ENCODE data around the gene C15orf62.

C15orf62 gene

GRCh38 chr15:40766194-40766815, 3.5 kb upstream of the C15orf62 start:
- Histone ChIP-seq H3K36me3 (ENCODE audit: insufficient read depth, low read length) (no peaks in the 10 kb centered on the region), H3K9ac (ENCODE audit: low read depth, low read length) (no peak overlapping the region), H3K4me1 (ENCODE audit: insufficient read depth, low read length) (peaks cover 43% of the 10 kb centered on the region), H3K9me3 (ENCODE audit: control insufficient read depth, insufficient read depth, low read length) (no peaks in the 10 kb centered on the region)

GRCh38 chr15:40766906-40767837, 2.6 kb upstream of the C15orf62 start:
- Histone ChIP-seq H3K9me3 (ENCODE audit: control insufficient read depth, insufficient read depth, low read length) (no peaks in the 10 kb centered on the region), H3K4me1 (ENCODE audit: insufficient read depth, low read length) (peaks cover 43% of the 10 kb centered on the region), H3K36me3 (ENCODE audit: insufficient read depth, low read length) (no peaks in the 10 kb centered on the region), H3K9ac (ENCODE audit: low read depth, low read length) (no peak overlapping the region)

- Histone ChIP-seq H3K9ac (ENCODE audit: low read depth, low read length) (no peak overlapping the region), H3K9me3 (ENCODE audit: control insufficient read depth, insufficient read depth, low read length) (no peaks in the 10 kb centered on the region), H3K4me1 (ENCODE audit: insufficient read depth, low read length) (peaks cover 43% of the 10 kb centered on the region), H3K36me3 (ENCODE audit: insufficient read depth, low read length) (no peaks in the 10 kb centered on the region)
Measured at GRCh38 chr15:40767838-40768500, 1.8 kb upstream of the C15orf62 start.

DNA sequence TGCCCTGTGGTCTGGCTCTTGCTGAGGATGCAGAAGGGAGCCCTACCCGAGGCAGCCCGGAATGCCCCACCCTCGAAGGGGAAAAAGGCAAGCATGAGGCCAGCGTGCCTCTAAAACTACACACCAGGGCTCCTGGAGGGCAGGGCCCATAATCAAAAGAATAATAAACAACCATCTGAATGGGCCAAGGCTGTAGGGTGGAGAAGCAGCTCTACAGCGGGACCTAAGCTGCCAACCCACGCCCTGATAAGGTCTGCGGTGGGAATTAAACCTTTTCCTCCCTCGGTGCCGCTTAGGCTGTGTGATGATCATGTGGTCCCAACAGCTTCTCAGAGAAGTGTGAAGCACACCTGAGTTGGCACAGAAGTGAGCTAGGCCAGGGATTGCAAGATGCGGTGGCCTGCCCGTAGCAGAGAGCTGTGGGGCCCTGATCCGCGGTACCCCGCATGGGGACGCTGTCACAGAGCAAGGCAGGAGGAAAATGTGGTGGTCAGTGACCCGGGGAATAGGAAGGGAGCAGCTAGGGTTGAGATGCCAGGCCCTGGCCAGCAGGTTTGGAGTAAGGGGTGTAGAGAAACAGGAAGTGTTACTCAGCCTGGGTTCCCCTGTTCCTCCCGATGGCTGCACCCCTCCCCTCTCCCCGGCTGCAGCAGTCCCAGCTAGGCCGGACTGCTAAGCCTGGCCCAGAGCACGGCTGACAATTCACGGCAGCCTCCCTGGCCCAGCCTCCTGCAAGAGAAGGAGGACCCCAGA, 1.1 kb upstream of the C15orf62 start:
- Histone ChIP-seq H3K9ac (ENCODE audit: low read depth, low read length) (no peak overlapping the region), H3K4me1 (ENCODE audit: insufficient read depth, low read length) (peaks cover 43% of the 10 kb centered on the region), H3K36me3 (ENCODE audit: insufficient read depth, low read length) (no peaks in the 10 kb centered on the region), H3K9me3 (ENCODE audit: control insufficient read depth, insufficient read depth, low read length) (no peaks in the 10 kb centered on the region)

DNA sequence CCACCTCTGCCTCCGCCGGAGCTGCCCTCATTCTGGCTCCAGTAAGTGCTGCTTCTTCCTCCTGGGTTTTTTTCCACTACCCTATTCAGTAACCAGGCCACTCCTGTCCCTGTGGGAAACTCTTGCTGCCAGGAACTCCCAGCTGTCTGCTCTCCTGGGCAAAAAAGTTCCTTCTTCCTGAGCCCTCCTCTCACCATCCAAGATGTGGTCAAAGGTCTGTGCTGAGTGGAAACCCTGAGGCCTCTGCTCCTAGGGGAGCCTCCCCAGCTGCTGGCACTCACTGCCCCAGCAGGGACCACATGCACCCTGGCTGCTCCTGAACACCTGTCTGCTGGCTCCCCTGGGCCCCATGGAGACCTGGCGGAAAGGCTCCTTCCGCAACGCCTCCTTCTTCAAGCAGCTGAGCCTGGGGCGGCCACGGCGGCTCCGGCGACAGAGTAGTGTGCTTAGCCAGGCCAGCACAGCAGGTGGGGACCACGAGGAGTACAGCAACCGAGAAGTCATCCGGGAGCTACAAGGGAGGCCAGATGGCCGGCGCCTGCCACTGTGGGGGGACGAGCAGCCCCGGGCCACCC, 454 bp downstream of the C15orf62 start:
- no peaks in the 10 kb centered on the region for H3K36me3 ChIP-seq (ENCODE audit: insufficient read depth, low read length)

DNA sequence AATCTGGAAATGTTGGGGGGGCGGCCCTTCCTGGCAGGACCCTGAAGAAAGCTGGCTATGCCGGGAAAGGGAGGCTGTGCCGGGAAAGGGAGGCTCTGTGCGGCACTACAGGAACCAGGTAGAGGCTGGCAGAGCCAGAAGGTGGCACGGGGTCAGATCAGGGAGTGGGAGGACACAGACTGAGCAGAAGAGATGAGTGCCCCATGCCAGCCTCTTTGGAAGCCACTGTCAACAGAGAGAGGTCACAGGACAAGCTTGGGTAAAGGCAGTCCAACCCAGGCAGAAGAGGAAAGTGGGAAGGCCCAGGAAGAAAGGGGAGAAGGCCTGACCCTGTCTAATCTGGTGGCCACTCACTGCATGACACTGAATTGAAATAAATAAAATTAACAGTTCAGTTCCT, 1.5 kb downstream of the C15orf62 start:
- Histone ChIP-seq H3K9ac (ENCODE audit: low read depth, low read length) (no peak overlapping the region), H3K4me1 (ENCODE audit: insufficient read depth, low read length) (peaks cover 29% of the 10 kb centered on the region), H3K36me3 (ENCODE audit: insufficient read depth, low read length) (no peaks in the 10 kb centered on the region)

More for the DNA sequence above, 454 bp downstream of the C15orf62 start:
- no peaks in the 10 kb centered on the region for H3K9me3 ChIP-seq (ENCODE audit: control insufficient read depth, insufficient read depth, low read length)
- peaks cover 37% of the 10 kb centered on the region for H3K4me1 ChIP-seq (ENCODE audit: insufficient read depth, low read length)
- no peak overlapping the region for H3K9ac ChIP-seq (ENCODE audit: low read depth, low read length)

DNA sequence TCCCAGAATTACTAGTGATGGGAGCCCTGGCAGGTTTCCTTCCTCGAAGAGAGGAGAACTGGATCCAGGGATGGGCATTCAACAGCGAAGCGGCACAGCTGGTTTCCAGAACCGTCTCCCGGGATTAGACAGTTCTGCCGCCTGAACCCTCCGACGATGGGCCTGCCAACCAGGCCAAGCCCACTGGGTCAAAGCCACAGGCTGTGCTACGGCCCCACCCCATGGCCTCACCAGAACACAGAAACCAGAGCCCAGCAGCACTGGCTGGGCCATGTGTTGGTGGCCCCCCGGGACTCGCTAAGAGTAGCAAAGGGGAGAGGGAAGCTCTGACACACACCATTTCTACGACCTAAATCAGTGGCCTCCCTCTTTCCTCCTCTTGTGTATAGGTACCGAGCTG, 2.2 kb downstream of the C15orf62 start:
- no peaks in the 10 kb centered on the region for H3K36me3 ChIP-seq (ENCODE audit: insufficient read depth, low read length)
- H3K4me1 ChIP-seq (ENCODE audit: insufficient read depth, low read length): peaks cover 22% of the 10 kb centered on the region; the same call in 1 of the 2 replicates
- no peaks in the 10 kb centered on the region for H3K9me3 ChIP-seq (ENCODE audit: control insufficient read depth, insufficient read depth, low read length)
- H3K9ac ChIP-seq (ENCODE audit: low read depth, low read length): no peak overlapping the region

More for the DNA sequence above, 1.5 kb downstream of the C15orf62 start:
- no peaks in the 10 kb centered on the region for H3K9me3 ChIP-seq (ENCODE audit: control insufficient read depth, insufficient read depth, low read length)

- Histone ChIP-seq H3K4me1 (ENCODE audit: insufficient read depth, low read length) (peaks cover 11% of the 10 kb centered on the region; the same call in 1 of the 2 replicates), H3K9ac (ENCODE audit: low read depth, low read length) (no peak overlapping the region), H3K36me3 (ENCODE audit: insufficient read depth, low read length) (peaks cover 2% of the 10 kb centered on the region; the same call in 1 of the 2 replicates), H3K9me3 (ENCODE audit: control insufficient read depth, insufficient read depth, low read length) (no peaks in the 10 kb centered on the region)
Measured at GRCh38 chr15:40773496-40773895, 3.7 kb downstream of the C15orf62 start.

GRCh38 chr15:40773902-40774301, 4.1 kb downstream of the C15orf62 start:
- Histone ChIP-seq H3K36me3 (ENCODE audit: insufficient read depth, low read length) (peaks cover 4% of the 10 kb centered on the region; the same call in 1 of the 2 replicates), H3K9me3 (ENCODE audit: control insufficient read depth, insufficient read depth, low read length) (no peaks in the 10 kb centered on the region), H3K4me1 (ENCODE audit: insufficient read depth, low read length) (peaks cover 11% of the 10 kb centered on the region; the same call in 1 of the 2 replicates), H3K9ac (ENCODE audit: low read depth, low read length) (no peak overlapping the region)

GRCh38 chr15:40775007-40775406, 5.2 kb downstream of the C15orf62 start:
- peaks cover 4% of the 10 kb centered on the region; the same call in 1 of the 2 replicates for H3K4me1 ChIP-seq (ENCODE audit: insufficient read depth, low read length)
- H3K9ac ChIP-seq (ENCODE audit: low read depth, low read length): no peak overlapping the region
- peaks cover 4% of the 10 kb centered on the region; the same call in 1 of the 2 replicates for H3K36me3 ChIP-seq (ENCODE audit: insufficient read depth, low read length)
- H3K9me3 ChIP-seq (ENCODE audit: control insufficient read depth, insufficient read depth, low read length): no peaks in the 10 kb centered on the region

DNA sequence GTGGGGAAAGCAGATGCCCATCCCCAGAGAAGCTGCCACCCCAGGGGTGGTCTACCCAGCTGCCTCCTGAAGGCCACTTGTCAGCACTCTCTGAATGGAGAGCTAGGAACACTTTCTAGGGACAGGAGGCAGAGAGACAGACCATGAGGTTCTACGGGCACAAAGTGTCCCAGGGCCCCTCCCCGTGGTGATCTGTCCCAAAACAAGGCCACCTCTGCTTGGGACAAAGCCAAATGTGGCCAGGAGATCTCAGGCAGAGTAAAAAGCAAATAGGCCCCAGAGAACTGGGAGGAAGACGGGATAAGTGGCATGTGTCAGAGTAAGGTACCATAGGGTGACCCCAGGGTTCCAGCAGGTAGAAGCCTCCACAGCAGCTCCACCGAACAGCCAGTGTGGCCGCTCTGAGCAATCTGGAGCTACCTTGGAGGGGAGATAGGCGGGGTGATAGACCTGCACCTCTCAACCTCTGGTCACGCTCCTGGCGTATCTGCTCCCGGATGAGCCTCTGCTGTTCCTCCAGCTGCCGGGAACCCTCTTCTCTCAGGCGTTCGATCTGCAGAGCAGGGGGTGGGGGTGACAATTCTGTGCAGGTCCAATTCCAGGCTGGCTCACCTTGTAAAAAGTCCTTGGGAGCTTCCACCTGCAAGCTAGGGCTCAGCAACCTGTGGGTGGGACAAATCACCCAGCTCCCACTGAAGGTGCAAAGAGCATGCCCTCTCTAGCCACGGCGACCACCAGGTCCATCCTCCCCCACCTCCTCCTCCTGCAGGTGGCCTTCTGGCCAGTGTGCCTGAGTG, 6.2 kb downstream of the C15orf62 start:
- Histone ChIP-seq H3K36me3 (ENCODE audit: insufficient read depth, low read length) (peaks cover 4% of the 10 kb centered on the region; the same call in 1 of the 2 replicates), H3K4me1 (ENCODE audit: insufficient read depth, low read length) (no peaks in the 10 kb centered on the region), H3K9ac (ENCODE audit: low read depth, low read length) (no peak overlapping the region), H3K9me3 (ENCODE audit: control insufficient read depth, insufficient read depth, low read length) (no peaks in the 10 kb centered on the region)

DNA sequence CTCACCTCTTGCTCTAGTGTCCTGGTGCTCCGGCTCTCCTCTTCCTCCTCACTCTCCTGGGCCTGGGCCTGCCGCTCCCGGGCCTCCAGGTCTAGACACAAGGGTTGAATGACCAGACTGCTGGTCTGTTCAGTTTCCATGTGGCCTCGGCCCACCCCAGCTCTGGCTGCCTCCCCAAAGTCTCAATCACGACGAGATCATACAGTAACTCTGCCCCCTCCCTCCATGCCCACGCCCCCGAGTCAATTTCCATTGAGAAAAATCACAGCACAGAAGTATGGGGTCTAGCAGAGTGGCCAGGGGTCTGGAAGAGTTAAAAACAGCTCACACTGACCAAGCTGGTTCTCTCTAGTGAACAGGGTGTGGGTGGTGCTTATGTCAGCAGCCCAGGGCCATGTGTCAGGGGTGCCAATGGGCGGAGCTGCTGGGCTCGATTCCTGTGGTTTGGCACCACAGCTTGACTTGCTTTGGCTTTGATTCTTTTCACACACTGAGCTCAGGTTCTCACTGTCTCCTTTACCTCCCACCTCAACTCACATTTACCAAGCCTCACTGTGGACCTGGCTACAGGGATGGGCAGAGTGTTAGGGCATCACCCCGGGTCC, 6.9 kb downstream of the C15orf62 start:
- no peaks in the 10 kb centered on the region for H3K4me1 ChIP-seq (ENCODE audit: insufficient read depth, low read length)
- H3K36me3 ChIP-seq (ENCODE audit: insufficient read depth, low read length): peaks cover 4% of the 10 kb centered on the region; the same call in 1 of the 2 replicates
- no peak overlapping the region for H3K9ac ChIP-seq (ENCODE audit: low read depth, low read length)
- H3K9me3 ChIP-seq (ENCODE audit: control insufficient read depth, insufficient read depth, low read length): no peaks in the 10 kb centered on the region
